COLO668 (cell line): Measurements from ENCODE around the gene OR10K1.

Experiments used
- DNase-seq: peaks from one replicate; lab custom pipeline; 2025; ENCODE audit not compliant: unreplicated experiment; lab: John Stamatoyannopoulos, UW

The OR10K1 gene

DNA sequence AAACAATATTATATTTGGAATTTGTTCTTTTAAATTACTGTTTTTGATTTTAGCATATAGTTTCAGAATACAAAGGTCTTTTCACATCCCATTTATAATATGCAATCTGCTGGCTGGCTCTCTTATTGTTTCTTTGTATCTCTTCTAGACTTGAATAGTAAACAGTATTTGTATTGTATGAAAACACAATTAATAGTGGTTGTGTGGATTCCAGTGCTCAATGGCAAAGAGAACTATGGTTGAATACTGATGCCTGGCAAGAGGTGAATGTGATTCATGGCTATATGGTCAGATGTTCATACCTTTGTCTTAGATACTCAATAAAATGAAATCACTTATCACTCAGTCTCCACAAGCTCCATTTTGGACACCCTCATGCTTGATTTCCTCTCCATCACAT is 55.3 kb downstream of the OR10K1 start:
- no peak for DNase-seq
